ENCODE results near the gene PDE4D. TPM values are rescaled to one million over a fixed set of nuclear protein-coding genes. Genes with fewer than 3 reads are reported as not detected.

Gene PDE4D
- total and polyA plus RNA-seq, 2 of the 4 experiments (the other 2 are of a cell fraction): 1.4 to 7.9 TPM

- dilution Hi-C loops (cut with HindIII; ENCODE audit: low sequenced_read_pairs, unreplicated experiment): no loop called here
- no peak overlapping the region for H4K8ac ChIP-seq (ENCODE audit: low read depth in 2 of 2, low read length in 2 of 2)
- in situ Hi-C loops (cut with MboI; ENCODE audit: low sequenced_read_pairs): no loop called here
Observed at GRCh38 chr5:58950224-58950623, 943.3 kb downstream of the PDE4D start.

More at GRCh38 chr5:58950224-58950623, 943.3 kb downstream of the PDE4D start:
- no peak overlapping the region for H2AK9ac ChIP-seq (replicated peaks; ENCODE audit: low read depth, low read length, poor library complexity)
- ATAC-seq (ENCODE audit: low read depth) (no peak), DNase-seq (no peak)
- H2BK5ac ChIP-seq (ENCODE audit: low read depth, low read length, poor library complexity, severe bottlenecking): no peak overlapping the region
- H3K23ac ChIP-seq (ENCODE audit: low read depth, low read length): no peak overlapping the region
- no peak overlapping the region for H3K18ac ChIP-seq (ENCODE audit: low read depth, low read length)
- H2BK15ac ChIP-seq (ENCODE audit: low read depth, low read length): no peak overlapping the region
- no peaks in the 10 kb centered on the region for H4K20me1 ChIP-seq (ENCODE audit: insufficient read depth, low read length)
- H3K27ac ChIP-seq (ENCODE audit: insufficient read depth, low read length): no peak overlapping the region
- no peak overlapping the region for H3K4ac ChIP-seq (ENCODE audit: low read depth, low read length)
- no peaks in the 10 kb centered on the region for H3K9me3 ChIP-seq (ENCODE audit: control insufficient read depth, insufficient read depth, low read length)
- CTCF ChIA-PET: no interaction called here
- no peaks in the 10 kb centered on the region for H3K9me1 ChIP-seq (ENCODE audit: insufficient read depth, low read length)
- no peaks in the 10 kb centered on the region for H3K79me1 ChIP-seq (ENCODE audit: low read depth in 1 of 2, low read length in 2 of 2)
- TF ChIP-seq NFE2L2 (IDR thresholded peaks at IDR 0.05; ENCODE audit: low read depth, low read length) (no peak), SMC3 (IDR thresholded peaks at IDR 0.05; ENCODE audit: low read depth, low read length) (no peak), MAZ (IDR thresholded peaks at IDR 0.05; ENCODE audit: borderline replicate concordance, low read depth, low read length) (no peak), BHLHE40 (IDR thresholded peaks at IDR 0.05; ENCODE audit: low read depth, low read length) (no peak), RAD21 (IDR thresholded peaks at IDR 0.05; ENCODE audit: low read length) (no peak), USF2 (IDR thresholded peaks at IDR 0.05; ENCODE audit: low read depth, low read length) (no peak)
- no CpG with 5 or more reads among the region's 2 CpGs for WGBS, 2 experiments (ENCODE audit: extremely low coverage in 2 of 2, insufficient read length in 1 of 2)
- intact Hi-C loops (cut with micrococcal nuclease): no loop called here
- H2AFZ ChIP-seq (replicated peaks; ENCODE audit: low read length, poor library complexity): no peak overlapping the region
- H2AK5ac ChIP-seq (ENCODE audit: low read depth, low read length): no peak overlapping the region
- no peak overlapping the region for H2BK20ac ChIP-seq (ENCODE audit: low read depth, low read length)
- no peak overlapping the region for H3K9ac ChIP-seq (ENCODE audit: low read depth, low read length)
- no peak overlapping the region for H2BK120ac ChIP-seq (ENCODE audit: low read depth, low read length)
- H3K36me3 ChIP-seq (ENCODE audit: control insufficient read depth, insufficient read depth, low read length): no peaks in the 10 kb centered on the region
- H4K91ac ChIP-seq (ENCODE audit: insufficient read depth, low read depth, low read length): no peak overlapping the region
- no peak overlapping the region for H3K4me3 ChIP-seq (ENCODE audit: insufficient read depth, low read depth, low read length)
- H3K4me2 ChIP-seq (ENCODE audit: low read depth, low read length): no peak overlapping the region
- H3K27me3 ChIP-seq (ENCODE audit: control insufficient read depth, insufficient read depth, low read length): no peaks in the 10 kb centered on the region; the same call in none of the 2 replicates
- no peak overlapping the region for H3K14ac ChIP-seq (replicated peaks; ENCODE audit: low read depth, low read length)
- no TSS peak for BruUV-seq (replicated peaks)
- no peaks in the 10 kb centered on the region for H3K4me1 ChIP-seq (ENCODE audit: control insufficient read depth, insufficient read depth, low read length)
- H3K56ac ChIP-seq (ENCODE audit: extremely low read depth, insufficient read depth, low read length): no peak overlapping the region
- POLR2A ChIA-PET (ENCODE audit: unreplicated experiment): no interaction called here
- no peak overlapping the region for H4K5ac ChIP-seq (ENCODE audit: low read depth, low read length)

Measured in IMR-90 (cell line).